ENCODE measurements around the gene LOXL4.
"Not testable (repeated sequence)": the region's sequence is repeated elsewhere in the genome, so short reads cannot be mapped to it uniquely, and the experiment has no call there.

Gene LOXL4

GRCh38 chr10:98238391-98238790, 29.6 kb downstream of the LOXL4 start:
- TF ChIP-seq CTCF (IDR thresholded peaks at IDR 0.05; ENCODE audit: low read depth, low read length) = no peak
- no peak for TF ChIP-seq MYC (IDR thresholded peaks at IDR 0.05; ENCODE audit: low read depth, low read length)
- TF ChIP-seq POLR2A (IDR thresholded peaks at IDR 0.05; ENCODE audit: extremely low read depth, insufficient read length) = no peak
- TF ChIP-seq MAX (IDR thresholded peaks at IDR 0.05; ENCODE audit: low read depth, low read length) = no peak
- no peak for DNase-seq (ENCODE audit: low read depth)
- H3K4me3 ChIP-seq (ENCODE audit: low read depth, low read length) = no peak overlapping the region

- no peak for DNase-seq (ENCODE audit: low read depth)
- H3K4me3 ChIP-seq (ENCODE audit: low read depth, low read length) = no peak overlapping the region
- TF ChIP-seq POLR2A (IDR thresholded peaks at IDR 0.05; ENCODE audit: extremely low read depth, insufficient read length) = no peak
- TF ChIP-seq MAX (IDR thresholded peaks at IDR 0.05; ENCODE audit: low read depth, low read length) = no peak
- TF ChIP-seq MYC (IDR thresholded peaks at IDR 0.05; ENCODE audit: low read depth, low read length) = no peak
- TF ChIP-seq CTCF (IDR thresholded peaks at IDR 0.05; ENCODE audit: low read depth, low read length) = no peak
Measured at GRCh38 chr10:98236862-98237261, 31.1 kb downstream of the LOXL4 start.

- H3K4me3 ChIP-seq (ENCODE audit: low read depth, low read length) = no peak overlapping the region
- no peak for TF ChIP-seq POLR2A (IDR thresholded peaks at IDR 0.05; ENCODE audit: extremely low read depth, insufficient read length)
- no peak for TF ChIP-seq MYC (IDR thresholded peaks at IDR 0.05; ENCODE audit: low read depth, low read length)
- no peak for TF ChIP-seq MAX (IDR thresholded peaks at IDR 0.05; ENCODE audit: low read depth, low read length)
- no peak for TF ChIP-seq CTCF (IDR thresholded peaks at IDR 0.05; ENCODE audit: low read depth, low read length)
- no peak for DNase-seq (ENCODE audit: low read depth)
Measured at GRCh38 chr10:98235846-98236245, 32.1 kb downstream of the LOXL4 start.

GRCh38 chr10:98231417-98231816, 36.6 kb downstream of the LOXL4 start:
- no peak for DNase-seq (ENCODE audit: low read depth)
- TF ChIP-seq POLR2A (IDR thresholded peaks at IDR 0.05; ENCODE audit: extremely low read depth, insufficient read length) (no peak), CTCF (IDR thresholded peaks at IDR 0.05; ENCODE audit: low read depth, low read length) (no peak), MAX (IDR thresholded peaks at IDR 0.05; ENCODE audit: low read depth, low read length) (no peak), MYC (IDR thresholded peaks at IDR 0.05; ENCODE audit: low read depth, low read length) (no peak)
- no peak overlapping the region for H3K4me3 ChIP-seq (ENCODE audit: low read depth, low read length)

GRCh38 chr10:98228266-98228665, 39.7 kb downstream of the LOXL4 start:
- H3K4me3 ChIP-seq (ENCODE audit: low read depth, low read length); DNase-seq (ENCODE audit: low read depth): not testable (repeated sequence)

GRCh38 chr10:98227713-98228112, 40.3 kb downstream of the LOXL4 start:
- DNase-seq (ENCODE audit: low read depth); H3K4me3 ChIP-seq (ENCODE audit: low read depth, low read length): not testable (repeated sequence)

GRCh38 chr10:98226508-98227144, 41.4 kb downstream of the LOXL4 start:
- no peak for DNase-seq (ENCODE audit: low read depth)
- no peak overlapping the region for H3K4me3 ChIP-seq (ENCODE audit: low read depth, low read length)
- TF ChIP-seq CTCF (IDR thresholded peaks at IDR 0.05; ENCODE audit: low read depth, low read length) (no peak), POLR2A (IDR thresholded peaks at IDR 0.05; ENCODE audit: extremely low read depth, insufficient read length) (no peak), MYC (IDR thresholded peaks at IDR 0.05; ENCODE audit: low read depth, low read length) (no peak), MAX (IDR thresholded peaks at IDR 0.05; ENCODE audit: low read depth, low read length) (no peak)

All from NB4 (cell line).